GM19240 (cell line): ENCODE measurements around the gene NPR3.

Experiments used
- DNase-seq: peaks from one replicate; pipeline ENCODE4 v3.0.0; 2011; ENCODE audit warnings: low spot score; ENCODE audit not compliant: insufficient read length

NPR3 gene, protein sequence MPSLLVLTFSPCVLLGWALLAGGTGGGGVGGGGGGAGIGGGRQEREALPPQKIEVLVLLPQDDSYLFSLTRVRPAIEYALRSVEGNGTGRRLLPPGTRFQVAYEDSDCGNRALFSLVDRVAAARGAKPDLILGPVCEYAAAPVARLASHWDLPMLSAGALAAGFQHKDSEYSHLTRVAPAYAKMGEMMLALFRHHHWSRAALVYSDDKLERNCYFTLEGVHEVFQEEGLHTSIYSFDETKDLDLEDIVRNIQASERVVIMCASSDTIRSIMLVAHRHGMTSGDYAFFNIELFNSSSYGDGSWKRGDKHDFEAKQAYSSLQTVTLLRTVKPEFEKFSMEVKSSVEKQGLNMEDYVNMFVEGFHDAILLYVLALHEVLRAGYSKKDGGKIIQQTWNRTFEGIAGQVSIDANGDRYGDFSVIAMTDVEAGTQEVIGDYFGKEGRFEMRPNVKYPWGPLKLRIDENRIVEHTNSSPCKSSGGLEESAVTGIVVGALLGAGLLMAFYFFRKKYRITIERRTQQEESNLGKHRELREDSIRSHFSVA

DNA sequence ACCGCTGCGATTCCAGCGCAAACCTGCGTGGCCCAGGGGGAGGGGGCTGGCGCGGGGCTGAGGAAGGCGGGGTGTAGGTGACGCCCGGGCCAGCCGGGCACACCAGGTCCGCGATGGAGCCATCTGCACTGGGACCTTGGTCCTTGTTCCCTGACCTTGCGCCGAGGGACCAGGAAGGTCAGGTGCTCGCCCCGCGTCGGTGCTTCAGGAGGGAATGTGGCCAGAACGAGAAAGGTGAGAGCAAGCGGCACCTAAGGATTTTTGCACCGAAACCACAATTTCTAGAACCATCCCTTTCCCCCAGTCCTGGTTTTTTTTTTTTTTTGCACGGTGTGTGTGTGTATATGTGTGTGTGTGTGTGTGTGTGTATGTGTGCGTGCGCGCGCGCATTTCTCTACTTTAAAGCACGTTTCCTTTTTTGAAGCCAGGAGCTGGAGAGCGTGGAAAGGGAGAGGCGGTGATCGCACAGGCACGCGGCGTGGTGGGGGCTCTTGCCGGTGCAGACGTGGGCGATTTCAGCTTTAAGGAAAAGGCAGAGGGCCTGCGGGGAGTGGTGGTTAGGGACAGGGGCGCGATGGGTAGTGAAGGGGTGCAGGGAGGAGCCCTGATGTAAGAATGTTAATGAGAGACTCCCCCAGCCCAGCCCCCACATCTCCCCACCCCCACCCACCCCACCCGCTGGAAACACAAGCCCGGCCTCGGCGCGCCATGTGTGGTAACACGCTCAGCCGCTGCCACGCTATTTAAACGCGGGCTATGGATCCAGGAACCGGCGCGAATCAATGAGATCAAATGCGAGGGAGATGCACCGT, at the start of gene NPR3:
NPR3 (plus strand) TSS at position 772 of the 812 bp plus-strand sequence. CDS start 456 bp downstream, outside the sequence.
- DNase-seq, result no peak

DNA sequence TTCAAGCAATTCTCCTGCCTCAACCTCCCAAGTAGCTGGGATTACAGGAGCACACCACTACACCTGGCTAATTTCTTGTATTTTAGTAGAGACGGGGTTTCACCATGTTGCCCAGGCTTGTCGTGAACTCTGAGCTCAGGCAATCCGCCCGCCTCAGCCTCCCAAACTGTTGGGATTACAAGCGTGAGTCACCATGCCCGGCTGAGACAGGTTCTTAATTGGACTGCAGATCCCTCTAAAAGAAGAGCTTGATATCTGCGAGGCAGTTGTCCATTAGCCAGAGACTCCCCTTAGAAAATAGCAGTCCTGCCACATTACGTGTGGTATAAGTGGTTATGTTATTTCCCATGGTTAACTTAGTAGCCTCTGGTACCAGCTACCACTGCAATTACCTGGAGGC, 46.6 kb upstream of the NPR3 start:
- no peak for DNase-seq

DNA sequence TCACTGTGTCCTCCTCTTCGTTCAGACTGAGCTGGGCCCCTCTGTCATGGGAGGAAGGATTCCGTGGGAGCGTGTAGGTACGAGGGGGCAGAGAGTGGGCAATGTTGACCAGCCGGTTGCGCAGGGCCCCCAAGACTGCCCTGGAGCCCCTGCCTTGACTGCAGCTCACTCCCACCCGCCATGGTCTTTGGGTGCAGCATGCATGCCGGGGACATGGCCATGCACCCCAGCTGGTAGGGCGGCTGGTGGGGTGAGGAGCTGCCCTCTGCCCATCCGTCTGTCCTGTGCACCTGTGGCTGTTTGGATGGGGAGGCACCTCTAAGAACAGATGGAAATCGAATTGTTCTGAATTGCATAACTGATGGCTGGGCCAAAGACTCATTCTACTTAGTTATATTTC, 42.6 kb upstream of the NPR3 start:
- no peak for DNase-seq

DNA sequence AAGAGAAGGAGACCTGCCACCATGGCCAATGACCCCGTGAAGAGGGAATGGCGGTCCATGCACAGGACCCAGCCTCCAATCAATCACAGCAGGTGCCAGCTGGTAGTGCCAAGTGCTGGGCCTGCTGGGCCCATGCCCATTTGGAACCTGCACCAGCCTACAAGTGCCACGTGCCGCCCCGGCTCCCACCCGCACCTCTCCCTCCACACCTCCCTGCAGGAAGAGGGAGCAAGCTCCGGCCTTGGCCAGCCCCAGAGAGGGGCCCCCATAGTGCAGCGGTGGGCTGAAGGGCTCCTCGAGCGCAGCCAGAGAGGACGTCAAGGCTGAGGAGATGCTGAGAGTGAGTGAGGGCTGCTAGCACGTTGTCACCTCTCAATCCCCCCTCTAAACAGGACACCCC, 37.8 kb upstream of the NPR3 start:
- DNase-seq, result no peak

DNA sequence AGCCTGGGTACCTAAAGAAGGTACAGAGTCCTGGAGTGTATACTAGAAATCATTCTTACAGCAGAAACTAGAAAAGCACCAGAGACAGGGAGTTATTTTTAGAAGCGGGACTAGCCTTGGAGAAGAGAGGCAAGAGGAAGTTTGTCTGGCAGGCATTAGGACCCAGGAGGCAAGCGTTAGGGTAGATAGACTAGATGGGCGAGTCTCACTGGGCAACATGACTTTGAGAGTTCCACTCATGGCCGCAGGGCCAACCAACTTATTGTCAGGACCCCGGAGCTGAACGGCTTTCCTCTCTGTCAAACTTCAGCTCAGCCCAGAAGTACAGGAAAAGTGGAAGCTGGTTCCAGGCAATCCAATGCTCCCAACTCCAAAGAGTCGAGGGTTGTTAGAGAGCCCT, 34.1 kb upstream of the NPR3 start:
- DNase-seq, result no peak

DNA sequence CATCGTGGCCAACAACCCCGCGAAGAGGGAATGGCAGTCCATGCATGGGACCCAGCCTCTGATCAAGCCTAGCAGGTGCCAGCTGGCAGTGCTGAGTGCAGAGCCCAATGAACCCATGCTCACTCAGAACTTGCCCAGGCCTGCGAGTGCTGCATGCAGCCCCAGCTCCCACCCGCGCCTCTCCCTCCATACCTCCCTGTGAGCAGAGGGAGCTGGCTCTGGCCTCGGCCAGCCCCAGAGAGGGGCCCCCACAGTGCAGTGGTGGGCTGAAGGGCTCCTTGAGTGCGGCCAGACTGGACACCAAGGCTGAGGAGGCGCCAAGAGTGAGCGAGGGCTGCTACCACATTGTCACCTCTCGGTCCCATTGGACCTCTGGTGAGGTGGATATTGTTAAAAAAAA, 32.6 kb upstream of the NPR3 start:
- no peak for DNase-seq

DNA sequence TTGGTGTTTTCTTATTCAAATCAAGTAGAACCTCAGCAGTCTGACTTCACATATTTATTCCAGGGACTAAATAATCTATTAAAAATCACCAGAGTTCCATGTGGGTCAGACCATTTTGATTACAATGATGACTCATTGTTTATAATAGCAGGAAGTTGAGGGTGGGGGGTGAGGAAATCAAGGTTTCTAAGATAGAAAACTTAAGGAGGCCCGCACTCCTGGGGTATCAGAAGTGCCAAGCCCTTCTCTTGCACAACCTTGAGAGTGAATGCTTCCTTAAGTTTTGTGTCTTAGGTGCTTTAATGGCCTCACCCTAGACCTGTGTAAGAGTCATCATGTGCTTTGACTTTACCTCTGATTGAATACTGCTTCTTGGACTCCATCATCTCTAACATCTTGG, 31.9 kb upstream of the NPR3 start:
- DNase-seq, result no peak

DNA sequence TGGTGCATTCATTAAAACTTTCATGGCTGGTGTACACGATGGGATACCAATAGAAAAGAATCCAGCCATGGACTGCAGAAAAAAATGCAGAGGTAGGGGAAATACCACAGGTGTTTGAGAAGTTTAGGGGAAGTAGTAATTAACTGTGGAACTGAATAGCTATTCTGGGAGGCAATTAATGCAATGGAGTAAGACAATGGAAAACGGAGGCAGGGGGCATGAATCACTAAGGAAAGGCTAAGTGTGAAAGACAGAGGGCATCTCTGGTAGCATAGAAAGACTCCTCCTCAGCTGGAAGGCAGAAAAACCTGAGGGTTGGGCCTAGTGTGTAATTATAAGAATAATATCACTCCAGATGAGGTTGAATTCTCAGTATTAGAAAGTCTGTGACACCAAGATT, 30.9 kb upstream of the NPR3 start:
- no peak for DNase-seq

DNA sequence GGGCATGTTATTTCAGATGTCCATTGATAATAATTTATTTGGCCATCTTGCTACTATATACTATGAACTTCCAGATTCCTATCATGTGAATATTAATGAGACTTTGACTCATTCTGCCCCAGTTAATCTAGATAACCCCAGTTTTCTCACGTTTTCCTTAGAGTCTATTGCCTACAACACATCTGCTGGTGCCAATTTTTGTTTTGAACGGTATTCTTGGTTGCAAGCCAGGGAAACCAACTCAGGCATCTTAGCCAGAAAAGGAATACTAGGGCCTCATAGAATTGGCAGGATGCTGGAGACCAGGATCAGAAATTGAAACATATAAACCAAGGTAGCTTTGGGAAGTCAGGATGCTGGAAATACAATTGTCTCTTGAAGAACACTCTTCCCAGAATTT, 28.0 kb upstream of the NPR3 start:
- no peak for DNase-seq

DNA sequence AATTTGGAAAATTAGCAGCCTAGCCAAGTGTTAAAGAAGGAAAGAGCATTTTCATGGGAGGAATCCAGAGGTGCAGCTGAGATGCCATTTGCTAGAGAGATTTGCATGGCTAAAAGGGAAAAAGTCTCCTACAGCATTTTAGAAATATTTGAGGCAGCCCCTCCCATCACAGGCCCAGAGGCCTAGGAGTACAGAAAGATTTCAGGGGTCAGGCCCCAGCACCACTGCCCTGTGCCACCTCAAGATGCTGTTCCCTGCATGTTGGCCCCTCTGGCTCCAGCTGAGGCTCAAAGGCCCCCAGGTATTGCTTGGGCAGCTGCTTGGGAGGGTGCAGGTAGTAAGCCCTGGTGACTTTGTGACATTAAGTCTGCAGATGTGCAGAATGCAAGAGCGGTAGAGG, 26.9 kb upstream of the NPR3 start:
- DNase-seq, result no peak

DNA sequence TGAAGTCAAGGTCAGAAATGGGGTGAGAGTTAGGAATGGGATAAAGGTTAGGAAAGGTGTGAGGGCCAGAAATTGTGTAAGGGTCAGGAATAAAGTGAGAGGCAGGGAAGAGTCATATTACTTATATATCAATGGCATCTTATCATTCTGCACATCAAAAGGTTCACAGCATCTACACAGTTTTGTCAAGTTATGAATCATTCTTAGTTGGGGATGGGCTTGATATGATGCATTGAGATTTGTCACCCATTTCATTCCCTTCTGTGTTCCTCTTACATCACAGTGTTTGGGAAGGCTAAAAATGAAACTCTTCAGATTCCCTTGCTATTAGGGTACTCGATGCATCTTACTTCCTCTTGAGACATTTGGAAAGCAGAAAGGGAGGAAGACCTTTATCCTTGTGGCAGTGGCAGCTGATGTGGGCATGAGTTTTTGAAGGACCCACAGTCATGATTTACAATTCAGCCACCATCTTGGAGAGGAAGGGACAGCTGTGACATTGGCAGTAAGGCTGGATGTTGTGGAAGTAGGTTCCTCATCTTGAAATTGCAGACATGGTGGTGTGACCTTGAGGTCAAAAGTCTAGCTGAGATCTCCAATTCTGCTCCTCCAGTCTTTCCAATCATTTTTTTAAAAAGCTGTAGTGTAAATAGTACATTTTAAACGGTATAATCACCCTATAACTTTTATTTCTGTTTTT, 24.2 kb upstream of the NPR3 start:
- no peak for DNase-seq

DNA sequence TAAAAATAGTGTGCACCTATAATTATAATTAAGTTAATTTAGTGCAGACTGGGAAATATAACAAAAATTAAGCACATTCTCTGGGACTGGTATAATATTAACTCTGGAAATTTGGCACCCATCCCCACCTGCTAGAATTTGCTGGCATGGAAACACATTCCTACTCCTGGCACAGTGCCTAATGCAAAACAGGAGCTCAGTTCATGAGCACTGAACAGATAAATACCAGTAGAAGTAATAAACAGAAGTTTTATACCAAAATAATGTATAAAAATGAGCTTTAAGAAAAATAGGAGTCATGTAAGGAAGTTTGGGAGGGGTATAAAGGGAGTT, 23.7 kb upstream of the NPR3 start:
- DNase-seq, result no peak

DNA sequence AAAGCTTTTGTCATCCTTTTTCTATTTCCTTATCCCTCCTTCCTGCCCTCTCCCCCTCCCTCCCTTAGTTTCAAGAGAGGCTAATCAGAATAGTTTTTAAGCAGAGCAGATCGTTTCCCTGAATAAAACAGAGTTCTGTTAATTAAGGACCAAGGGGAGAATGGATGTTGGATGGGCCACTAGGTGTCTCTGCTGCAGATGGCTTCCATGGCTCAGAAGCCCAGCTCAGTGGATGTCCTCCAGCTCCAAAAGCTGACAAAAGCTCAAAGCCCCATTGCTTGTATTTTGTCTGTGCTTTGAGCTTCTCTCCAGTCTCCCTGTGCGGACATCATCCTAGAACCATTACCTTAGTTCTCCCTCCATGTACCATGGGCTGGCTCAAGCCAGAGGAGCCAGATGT, 21.0 kb upstream of the NPR3 start:
- DNase-seq, result no peak

DNA sequence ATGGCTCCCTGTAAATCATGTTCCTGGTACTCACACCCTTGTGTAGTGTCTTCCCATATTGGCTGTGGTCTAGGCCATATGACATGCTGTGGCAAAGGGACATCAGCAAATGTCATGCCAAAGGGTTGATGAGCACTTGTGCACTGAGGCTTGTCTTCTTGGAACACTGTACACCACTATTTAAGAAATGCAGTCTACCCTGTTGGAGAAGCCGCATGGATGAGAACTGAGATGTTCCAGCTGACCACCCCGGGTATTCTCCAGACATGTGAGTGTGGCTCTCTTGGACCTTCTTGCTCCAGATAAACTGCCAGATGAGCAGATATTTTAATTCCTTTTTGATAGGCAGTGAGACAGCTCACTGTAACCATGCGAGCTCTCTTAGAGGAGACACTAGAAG, 20.5 kb upstream of the NPR3 start:
- DNase-seq, result no peak

DNA sequence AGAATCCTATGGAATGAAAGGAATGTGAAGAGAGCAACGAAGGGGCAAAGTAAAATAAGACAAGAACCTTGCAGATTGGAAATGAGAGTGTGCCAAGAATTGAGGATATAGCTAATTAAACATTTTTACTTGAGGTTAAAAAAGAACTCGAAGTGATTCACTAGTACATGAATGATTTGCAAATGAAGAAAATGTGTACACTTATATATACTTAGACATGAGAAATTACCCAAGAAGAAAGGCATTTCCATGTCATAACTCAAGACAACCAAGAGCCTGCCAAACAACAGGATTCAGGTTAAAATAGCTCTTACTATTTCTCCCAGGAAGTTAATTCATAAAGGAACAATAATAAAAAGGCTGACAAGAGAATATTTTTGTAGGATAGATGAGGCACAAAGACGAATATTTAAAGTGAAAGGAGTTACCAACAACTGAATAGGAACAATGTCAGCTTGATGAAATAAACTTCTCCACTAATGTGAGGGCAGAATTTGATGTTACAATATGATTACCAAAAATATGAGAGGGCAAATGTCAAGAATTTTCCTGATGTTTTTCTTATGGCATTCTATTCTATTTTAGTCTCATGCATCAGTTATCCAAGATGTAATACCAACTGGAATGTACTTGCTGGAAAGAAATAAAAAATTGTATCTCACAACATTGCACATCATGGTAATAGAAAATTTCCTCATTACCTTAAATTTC, 18.9 kb upstream of the NPR3 start:
- DNase-seq, result no peak

DNA sequence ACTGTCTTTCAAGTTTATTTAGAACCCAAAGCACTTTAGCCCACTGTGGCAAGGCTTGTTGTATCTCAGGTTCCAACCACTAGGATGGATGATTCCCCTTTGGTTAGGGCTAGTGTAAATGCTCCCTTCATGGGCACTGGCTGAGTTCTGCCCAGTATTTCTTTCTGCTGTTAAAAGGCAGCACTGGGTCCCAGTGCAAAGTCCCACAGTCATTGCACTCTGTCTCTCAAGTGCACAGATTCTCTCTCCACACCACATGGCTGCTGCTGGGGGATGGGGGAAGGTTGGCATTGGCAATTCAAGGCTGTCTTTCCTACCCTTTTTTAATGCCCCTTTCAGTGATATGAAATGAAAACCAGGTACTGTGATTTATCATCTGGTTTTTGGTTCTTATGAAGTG, 7.2 kb upstream of the NPR3 start:
- DNase-seq, result no peak

DNA sequence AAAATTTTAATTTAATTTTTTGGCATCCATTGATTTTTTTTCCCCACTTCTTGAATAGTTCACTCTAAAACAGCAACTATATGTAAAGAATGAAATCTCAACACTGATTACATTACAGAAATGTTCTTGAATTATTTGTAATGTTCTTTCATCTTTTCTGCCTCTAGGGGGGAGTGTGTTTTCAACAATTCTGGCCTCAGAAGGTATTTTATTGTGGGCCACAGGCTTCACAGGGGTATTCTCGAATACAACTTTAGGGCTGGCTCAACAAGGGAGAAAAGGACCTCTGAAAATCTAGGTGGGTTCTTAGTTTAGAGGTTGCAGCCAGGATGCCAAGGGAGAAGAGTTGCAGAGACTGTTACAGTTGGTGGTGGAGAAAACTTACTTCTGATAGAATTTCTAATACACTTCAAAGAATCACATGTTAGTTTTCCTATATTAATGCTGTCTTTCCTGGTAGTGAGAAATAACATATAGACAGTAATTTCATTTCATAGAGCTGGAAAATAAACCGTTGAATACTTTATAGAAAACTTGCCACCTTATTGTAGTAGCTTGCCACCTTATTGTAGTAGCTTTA, 3.6 kb upstream of the NPR3 start:
- DNase-seq, result no peak

DNA sequence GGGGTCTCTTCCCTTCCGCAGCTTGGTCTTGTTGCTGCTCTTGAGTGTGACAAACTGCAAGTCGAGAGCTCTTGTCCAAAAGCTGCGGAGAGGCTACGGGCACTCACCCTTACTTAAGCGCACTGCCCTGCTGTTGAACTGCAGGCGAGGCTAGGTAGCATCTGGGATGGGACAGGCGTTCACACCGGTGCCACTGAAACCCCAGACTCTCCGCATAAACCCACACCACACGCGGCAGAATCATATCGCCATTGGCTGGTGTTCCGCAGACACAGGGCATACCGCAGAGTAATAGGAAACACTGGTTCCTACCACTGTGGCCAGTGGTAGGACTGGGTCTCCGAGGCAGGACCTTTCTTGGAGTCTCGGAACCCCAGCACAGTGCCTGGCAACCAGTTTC, 2.2 kb upstream of the NPR3 start:
- DNase-seq, result no peak

DNA sequence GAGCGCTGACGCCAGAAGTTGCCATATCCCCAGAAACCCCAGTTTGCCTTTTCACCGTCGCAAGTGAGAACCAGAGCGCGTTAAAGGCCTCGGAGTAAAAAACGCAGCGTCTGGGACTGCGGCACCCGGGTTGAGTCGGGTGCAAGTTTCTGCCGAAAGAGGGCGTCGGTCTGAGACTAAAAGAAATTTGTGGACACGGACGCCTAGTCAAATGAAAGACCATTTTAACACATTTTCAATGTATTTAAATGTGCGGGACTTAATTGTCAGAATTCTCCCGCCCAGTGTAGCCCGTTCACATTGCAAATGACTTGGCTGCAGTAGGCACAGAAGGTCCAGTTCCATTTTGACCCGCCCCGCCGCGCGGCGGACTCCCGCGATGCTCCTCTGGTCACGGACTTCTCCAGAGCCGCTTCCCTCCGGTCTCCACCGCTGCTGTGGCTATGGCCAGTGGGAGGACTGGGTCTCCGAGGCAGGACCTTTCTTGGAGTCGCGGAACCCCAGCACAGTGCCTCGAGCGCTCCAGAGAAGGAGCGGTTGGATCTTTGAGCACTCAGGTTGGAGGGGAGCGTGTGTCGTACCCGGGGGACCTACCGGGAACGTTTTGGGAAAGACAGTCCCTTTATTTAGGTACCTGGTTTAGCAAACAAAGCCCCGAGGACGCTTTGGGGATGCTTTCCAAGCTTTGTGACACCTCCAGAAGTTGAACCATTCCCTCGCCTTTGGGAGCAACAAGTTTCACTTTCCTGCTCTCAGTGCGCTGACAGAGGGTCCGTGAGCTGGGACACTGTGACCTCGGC, 1.2 kb upstream of the NPR3 start:
- peak; percentile 27 for DNase-seq

DNA sequence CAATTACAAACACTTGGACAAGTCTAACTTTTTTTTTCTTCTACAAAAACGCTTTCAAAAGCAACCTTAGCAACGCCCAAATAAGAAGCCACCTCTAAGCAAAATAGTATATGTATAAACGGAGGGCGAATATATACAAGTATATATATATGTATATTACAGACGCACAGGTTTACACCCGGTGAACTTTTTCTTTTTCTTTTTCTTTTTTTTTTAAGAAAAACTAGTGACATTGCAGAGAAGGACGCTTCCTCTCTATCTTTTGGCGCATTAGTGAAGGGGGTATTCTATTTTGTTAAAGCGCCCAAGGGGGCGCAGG, 200 bp downstream of the NPR3 start:
- no peak for DNase-seq
